Measurements from ENCODE around the gene CTH.
"Not testable (repeated sequence)": the region's sequence is repeated elsewhere in the genome, so short reads cannot be mapped to it uniquely, and the experiment has no call there.

The CTH gene

GRCh38 chr1:70455291-70455690 lies 44.2 kb downstream of the CTH start:
- DNase-seq (ENCODE audit: low read depth) = no peak

DNA sequence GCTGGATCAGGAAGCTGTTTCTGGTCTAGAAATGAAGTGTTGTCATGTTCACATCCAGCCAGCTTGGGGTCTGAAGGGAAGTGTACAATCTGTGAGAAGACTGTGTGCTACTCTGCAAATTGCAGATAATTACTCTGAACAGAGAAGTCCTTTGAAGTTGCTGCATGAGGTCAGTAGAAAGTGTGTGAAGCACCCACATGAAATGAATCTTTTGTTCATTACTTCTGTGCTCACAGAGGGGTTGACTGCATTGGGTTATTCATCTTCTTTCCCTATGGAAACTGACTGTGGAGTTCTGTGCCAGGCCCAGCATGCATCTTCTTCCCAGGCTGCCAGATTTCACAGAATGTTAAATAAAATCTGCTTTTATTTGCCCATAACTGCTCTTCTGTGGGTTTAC lies 47.1 kb downstream of the CTH start:
- DNase-seq (ENCODE audit: low read depth) = no peak

DNA sequence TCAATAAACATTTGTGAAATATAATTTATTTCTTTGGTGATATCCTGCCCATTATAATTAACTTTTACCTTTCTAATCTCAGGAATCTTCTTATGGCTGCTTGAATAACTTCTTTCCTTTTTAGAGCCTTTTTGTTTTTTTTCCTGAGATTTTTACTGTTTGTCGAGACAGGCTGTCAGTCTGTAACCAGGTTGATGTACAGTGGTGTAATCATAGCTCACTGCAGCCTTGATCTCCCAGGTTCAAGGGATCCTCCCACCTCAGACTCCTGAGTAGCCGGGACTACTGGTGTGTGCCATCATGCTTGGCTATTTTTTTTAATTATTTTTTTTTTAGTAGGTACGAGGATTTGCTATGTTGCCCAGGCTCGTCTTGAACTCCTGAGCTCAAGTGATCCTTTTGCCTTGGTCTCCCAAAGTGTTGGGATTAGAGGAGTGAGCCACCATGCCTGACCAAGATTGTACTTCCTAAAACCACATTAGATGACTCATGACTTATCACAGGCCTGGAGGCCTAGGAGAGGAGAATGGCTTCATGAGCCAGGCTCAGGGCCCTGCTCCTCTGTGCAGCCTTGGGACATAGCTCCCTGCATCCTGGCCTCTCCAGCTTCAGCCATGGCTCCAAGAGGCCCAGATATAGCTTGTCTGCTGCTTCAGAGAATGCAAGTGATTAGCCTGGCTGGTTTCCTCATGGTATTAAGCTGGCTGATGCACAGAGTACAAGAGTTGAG lies 48.6 kb downstream of the CTH start:
- DNase-seq (ENCODE audit: low read depth) = no peak

- not testable (repeated sequence) for DNase-seq (ENCODE audit: low read depth)
Measured at GRCh38 chr1:70460740-70461713, 50.0 kb downstream of the CTH start.

GRCh38 chr1:70462611-70463010 lies 51.5 kb downstream of the CTH start:
- DNase-seq (ENCODE audit: low read depth) = no peak

DNA sequence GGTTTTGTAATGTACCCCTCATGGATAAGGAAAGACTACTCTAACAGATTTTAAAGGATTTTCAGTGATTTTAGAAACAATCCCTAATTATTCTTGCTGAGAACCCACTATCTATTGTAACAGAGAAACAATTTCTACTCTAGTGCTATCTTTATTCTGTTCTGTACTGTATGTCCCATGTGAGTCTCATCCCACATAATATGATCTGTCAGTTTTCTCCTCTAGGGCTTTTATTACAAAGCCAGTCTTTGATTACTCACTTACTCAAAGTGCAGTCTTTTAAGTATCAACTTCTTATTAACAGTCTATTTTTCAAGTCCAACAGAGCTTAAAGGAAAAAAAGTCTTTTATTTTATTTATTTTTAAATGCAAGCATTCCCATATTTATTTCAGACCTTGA lies 54.8 kb downstream of the CTH start:
- no peak for DNase-seq (ENCODE audit: low read depth)

- DNase-seq (ENCODE audit: low read depth) = no peak
Measured at GRCh38 chr1:70467531-70467930, 56.5 kb downstream of the CTH start.

GRCh38 chr1:70468180-70468579 lies 57.1 kb downstream of the CTH start:
- no peak for DNase-seq (ENCODE audit: low read depth)

GRCh38 chr1:70469184-70469583 lies 58.1 kb downstream of the CTH start:
- DNase-seq (ENCODE audit: low read depth) = not testable (repeated sequence)

GRCh38 chr1:70475023-70475422 lies 64.0 kb downstream of the CTH start:
- no peak for DNase-seq (ENCODE audit: low read depth)

- no peak for DNase-seq (ENCODE audit: low read depth)
Measured at GRCh38 chr1:70477090-70477489, 66.0 kb downstream of the CTH start.

GRCh38 chr1:70477905-70478304 lies 66.8 kb downstream of the CTH start:
- DNase-seq (ENCODE audit: low read depth) = not testable (repeated sequence)

DNA sequence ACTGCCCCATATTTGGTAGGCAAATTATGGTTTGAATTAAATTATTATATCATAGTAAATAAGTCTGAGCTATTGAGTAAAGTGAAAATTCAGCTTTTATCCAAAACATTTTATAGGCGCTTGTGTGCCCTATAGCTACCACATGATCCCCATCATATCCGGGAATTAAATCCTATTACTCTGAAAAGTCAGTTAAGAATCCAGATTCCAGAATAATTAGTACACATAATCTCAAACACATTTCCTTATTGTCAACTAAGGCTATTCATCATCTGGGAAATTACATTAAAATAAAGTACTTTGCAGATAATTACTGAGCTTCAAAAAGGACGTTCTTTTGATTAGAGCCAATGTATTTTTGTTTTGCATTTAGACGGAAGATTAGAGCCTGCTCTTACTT lies 72.3 kb downstream of the CTH start:
- DNase-seq (ENCODE audit: low read depth) = no peak

- DNase-seq (ENCODE audit: low read depth) = no peak
Measured at GRCh38 chr1:70485624-70486023, 74.6 kb downstream of the CTH start.

DNA sequence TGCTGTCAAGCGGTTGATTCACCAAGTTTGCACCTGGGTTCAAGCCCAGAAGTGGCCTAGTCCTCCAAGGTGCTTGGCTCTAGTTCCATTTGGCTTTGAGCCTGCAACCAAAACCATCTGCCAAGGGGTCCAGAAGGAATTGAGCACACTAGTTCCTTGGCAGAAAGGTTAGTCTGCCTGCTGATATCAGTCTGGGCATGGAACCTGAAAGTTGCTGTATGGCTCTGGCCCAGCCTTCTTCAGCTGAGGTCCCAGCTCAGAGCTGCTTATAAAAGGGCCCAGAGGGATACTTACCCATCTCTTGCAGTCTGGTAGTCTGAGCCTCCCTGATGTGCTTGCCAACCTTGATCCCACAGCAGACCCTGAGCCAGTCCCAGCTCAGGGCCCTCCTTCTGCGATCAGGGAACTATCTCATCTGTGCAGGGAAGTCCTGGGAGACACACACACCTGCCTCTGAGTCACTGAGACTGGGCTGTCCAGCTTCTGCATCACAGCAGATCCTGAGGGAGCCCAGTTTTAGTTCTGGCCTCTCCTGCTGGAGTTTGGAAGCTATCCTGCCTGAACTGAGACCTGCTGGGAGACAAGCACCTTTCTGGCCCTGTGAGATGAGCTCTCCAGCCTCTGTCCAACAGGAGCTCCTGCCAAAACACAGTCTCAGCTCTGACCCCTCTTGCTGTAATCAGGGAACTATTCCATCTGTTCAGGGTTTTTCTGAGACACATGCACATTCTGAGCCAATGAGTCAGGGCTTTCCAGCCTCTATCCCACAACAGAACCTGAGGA lies 75.8 kb downstream of the CTH start:
- no peak for DNase-seq (ENCODE audit: low read depth)

GRCh38 chr1:70487459-70487815 lies 76.4 kb downstream of the CTH start:
- DNase-seq (ENCODE audit: low read depth) = no peak

- no peak for DNase-seq (ENCODE audit: low read depth)
Measured at GRCh38 chr1:70487910-70488665, 77.0 kb downstream of the CTH start.

Measured in stimulated activated CD8-positive, alpha-beta memory T cell treated with anti-CD3 and anti-CD28 coated beads, Interleukin-4, amount 100 ng/mL, for 24 hours (primary cell).